Measurements from ENCODE around the gene GOLGA8B.
"Not testable (repeated sequence)": the region's sequence is repeated elsewhere in the genome, so short reads cannot be mapped to it uniquely, and the experiment has no call there.

GOLGA8B gene, protein sequence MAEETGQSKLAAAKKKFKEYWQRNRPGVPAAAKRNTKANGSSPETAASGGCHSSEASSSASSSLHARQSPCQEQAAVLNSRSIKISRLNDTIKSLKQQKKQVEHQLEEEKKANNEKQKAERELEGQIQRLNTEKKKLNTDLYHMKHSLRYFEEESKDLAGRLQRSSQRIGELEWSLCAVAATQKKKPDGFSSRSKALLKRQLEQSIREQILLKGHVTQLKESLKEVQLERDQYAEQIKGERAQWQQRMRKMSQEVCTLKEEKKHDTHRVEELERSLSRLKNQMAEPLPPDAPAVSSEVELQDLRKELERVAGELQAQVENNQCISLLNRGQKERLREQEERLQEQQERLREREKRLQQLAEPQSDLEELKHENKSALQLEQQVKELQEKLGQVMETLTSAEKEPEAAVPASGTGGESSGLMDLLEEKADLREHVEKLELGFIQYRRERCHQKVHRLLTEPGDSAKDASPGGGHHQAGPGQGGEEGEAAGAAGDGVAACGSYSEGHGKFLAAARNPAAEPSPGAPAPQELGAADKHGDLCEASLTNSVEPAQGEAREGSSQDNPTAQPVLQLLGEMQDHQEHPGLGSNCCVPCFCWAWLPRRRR
- total RNA-seq, result 0.46 to 6.8 (median 2.9) reads per million in 17 experiments

DNA sequence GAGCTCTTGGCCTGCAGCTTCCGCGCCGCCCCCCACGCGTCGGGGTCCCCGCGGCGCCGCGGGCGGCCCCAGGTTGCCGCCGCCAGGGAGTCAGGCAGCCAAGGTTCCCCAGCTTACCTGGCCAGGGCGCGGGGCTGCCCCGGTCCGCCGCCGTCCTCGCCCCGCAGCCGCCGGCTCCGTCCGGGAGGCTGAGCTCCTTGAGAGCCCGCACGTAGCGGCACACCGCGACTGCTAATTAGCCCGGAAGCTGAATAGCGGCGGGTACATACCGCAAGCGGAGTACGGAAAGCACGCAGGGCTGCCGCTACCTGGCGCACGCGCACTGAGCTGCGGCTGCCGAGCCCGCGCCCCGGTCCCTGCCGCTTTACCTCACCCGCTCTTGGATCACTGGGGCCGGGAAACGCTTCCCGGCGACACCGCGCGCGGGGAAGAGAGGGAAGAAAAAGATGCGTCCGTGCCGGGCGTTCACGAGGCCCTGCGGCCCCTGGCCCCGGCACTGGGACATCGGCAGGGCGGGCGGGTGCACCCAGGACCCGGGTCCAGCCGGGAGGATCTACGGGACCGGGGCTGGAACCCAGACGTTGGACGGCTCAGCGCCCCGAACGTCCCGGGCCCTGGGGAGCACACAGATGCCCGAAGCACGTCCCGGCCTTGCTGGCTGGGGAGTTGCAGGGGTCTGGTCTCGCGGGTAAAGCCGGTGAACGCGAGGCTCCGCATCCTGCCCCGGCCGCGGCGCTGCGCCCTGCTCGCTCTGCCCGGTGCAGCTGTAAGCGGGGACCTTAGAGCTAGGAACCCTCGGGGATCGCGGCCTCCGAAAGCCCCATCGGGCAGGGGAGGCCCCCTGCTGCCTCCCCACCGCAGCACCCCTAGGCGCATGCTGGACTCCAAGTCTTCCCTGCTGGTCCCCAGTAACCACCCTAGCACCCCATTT, at the start of gene GOLGA8B:
TSS of gene GOLGA8B (minus strand) at position 253 of the 931 bp plus-strand sequence. CDS start 47,739 bp downstream, outside the sequence.
- peak; percentile 44 to 72 (median 50) for DNase-seq

DNA sequence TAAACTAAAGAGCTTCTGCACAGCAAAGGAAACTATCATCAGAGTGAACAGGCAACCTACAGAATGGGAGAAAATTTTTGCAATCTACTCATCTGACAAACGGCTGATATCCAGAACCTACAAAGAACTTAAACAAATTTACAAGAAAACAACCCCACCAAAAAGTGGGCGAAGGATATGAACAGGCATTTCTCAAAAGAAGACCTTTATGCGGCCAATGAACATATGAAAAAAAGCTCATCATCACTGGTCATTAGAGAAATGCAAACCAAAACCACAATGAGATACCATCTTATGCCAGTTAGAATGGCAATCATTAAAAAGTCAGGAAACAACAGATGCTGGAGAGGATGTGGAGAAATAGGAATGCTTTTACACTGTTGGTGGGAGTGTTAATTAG, 49.7 kb upstream of the GOLGA8B start:
- DNase-seq, result not testable (repeated sequence)

DNA sequence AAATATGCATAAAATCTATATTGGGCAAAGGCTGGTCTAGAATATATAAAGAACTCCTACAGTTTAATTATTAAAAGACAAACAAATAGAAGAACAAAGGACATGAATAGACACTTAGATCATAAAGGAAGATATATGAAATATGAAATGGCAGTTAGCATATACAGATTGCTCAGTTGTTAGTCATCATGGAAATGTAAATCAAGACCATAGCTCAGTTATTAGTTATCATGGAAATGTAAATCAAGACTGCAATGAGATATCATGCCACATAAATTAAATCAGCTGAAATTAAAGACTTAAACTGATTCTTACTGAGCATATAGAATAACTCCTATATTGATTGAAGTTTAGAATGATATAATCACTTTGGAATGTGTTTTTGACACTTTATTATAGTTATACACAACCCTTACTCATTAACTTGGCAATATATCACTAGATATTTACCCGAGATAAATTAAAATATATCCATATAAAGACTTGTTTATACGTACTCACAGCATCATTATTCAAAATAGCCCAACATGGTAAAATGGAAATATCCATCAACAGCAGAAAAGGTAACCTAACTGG, 45.2 kb upstream of the GOLGA8B start:
- DNase-seq, result no peak

DNA sequence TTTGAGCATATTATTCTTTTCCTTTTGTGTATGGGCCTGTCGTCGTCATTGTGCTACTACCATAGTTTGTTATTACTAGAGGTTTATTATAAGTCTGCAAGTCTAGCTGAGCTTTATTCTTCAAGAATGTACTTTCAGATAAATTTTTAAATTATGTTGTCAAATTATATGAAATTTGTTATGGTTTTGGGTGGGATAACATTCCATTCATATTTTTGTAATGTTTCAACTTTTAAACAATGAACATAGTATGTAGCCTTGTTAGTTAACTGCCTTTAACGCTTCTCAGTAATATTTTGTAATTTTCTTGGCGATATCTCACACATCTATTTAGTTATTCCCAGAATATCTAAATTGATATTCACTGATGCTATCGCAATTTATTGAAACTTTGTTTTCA, 41.6 kb upstream of the GOLGA8B start:
- DNase-seq, result no peak

DNA sequence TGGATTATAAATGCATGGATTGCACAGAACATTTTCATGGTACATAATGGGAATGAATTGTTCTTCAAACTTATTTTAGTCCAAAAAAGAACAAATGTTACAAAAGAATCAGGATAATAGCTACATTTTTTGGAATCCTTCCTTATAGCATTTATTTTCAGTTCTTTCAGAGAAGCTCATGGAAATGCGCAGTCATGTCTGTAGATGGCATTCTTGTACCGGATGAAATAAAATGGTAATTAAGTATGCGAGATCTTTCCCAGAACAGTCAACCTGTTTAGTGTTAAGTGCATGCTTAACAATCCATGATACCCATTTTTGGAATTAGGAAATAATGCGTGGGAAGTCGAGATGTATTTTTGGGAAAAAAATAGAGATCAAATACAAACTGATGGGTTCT, 38.2 kb upstream of the GOLGA8B start:
- DNase-seq, result peak; percentile 37 to 65 (median 52)

DNA sequence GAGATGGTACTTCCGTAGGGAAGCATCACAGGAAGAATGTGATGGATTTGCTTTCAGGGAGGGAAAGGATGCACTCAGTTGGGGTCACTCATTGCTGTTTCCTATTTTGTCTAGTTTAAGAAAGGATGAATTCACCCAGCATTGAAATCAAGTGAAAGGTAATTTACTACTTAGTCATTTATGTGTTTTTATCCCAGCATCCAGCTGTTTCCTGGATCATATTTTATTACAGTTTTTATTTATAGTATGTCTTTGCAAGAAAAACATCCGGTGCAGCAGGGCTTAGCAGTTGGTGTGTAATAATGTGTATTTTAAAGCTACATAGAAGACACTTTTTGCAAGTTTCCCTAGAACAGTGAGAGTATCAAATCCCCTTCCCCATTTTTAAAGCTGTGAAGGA, 37.4 kb upstream of the GOLGA8B start:
- DNase-seq, result no peak

DNA sequence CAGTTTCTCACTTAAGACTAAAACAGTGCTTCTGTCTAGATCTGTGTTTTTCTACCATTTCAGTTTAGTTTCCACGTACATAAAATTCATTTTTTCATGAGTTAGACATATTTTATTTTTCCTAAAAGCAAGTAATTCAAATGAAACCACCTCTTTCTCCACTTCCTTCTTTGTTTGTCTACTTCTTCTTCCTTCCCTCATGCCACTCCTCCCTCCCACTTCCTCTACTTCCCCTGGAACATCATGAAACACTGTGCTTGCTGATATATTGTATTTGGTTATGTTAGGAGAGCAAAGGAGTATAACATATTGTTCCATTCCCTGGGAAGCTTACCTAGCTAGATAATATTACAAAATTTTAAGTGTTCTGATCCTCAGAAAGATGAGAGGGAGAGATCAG, 36.7 kb upstream of the GOLGA8B start:
- peak; percentile 22 to 64 (median 58) for DNase-seq

DNA sequence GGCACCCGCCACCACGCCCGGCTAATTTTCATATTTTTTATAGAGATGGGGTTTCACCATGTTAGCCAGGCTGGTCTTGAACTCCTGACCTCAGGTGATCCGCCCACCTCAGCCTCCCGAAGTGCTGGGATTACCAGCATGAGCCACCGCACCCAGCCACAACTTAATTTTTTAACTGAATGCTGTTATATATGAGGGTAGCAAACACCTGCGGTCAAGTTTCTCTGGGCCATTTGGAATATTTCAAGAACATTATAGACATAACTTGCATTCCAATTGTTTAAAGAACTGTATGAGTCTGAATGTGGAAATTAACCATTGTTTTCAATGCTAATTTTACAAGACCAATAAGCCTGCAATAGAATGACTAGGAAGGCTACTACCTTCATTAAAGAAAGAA, 35.7 kb upstream of the GOLGA8B start:
- DNase-seq, result no peak

DNA sequence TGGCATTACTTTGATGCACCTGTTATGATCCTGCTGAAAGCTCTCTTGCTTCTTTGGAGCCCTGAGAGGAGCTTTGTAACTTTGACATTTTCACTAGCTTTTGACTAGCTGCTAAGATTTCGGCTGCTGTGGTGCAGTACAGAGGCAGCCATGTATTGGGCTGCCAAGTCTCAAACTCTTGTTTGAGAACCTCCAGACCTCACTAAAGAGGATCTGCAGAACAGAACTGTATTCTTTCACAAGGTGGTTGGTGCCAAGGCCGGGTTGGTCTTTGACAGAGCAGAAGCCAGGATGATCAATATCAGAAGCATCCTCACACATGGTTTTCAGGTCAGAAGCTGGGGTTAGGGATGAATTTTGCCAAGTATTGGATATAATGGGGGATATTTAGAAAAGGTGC, 34.6 kb upstream of the GOLGA8B start:
- DNase-seq, result no peak

DNA sequence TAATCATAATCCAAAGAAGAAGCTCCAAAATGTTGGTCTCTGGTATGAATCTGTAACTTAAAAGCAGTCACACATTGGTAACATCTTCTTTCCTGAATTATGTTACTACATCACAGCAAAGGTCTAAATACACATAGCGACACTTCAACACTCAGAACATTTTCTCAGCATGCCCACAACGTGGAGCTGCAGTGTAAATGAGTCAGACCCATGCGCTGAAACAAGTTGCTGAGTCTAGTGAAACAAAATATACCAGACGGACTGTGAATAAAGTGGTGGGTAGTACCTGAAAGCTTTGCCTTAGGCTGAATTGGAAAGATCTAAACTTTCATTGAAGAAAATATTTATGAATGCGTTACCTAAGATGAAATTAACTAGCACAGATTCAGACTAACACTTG, 33.2 kb upstream of the GOLGA8B start:
- peak in 2 of 4 experiments; percentile 4 to 8 for DNase-seq

DNA sequence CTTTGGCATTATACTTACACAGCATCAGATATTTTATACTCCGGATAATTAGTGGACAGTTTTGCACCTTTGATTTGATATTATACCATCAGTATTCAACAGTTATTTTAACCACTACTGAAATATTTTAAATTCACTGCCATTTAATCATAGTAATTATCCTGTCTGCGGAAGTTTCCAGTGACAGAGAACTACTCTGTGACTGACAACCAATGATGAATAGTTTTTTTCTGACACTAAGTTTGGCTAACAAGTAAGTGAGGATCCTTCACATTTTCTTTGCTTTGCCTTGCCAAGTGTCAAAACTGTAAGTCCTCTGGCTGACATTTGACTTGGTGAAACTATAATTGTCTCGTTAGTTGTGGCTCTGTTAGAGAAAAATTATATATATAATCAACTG, 30.5 kb upstream of the GOLGA8B start:
- no peak for DNase-seq

DNA sequence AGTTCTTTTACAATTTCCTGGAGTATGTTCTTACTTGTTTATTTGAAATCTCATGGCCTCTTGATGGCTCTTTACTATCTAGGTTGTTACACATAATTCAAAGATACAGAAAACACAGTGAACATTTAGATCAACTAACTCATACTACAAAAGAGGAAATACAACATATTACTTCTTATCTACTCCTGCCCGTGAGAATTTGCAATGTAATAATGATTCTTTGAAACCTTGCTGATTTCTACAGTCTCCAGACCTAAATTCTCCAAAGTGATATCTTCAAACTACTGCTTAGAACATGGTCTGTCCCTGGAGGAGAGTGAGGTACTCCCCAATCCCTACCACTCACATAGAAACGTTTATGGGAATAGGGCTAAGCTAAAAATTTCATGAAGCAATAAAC, 29.9 kb upstream of the GOLGA8B start:
- DNase-seq, result no peak

DNA sequence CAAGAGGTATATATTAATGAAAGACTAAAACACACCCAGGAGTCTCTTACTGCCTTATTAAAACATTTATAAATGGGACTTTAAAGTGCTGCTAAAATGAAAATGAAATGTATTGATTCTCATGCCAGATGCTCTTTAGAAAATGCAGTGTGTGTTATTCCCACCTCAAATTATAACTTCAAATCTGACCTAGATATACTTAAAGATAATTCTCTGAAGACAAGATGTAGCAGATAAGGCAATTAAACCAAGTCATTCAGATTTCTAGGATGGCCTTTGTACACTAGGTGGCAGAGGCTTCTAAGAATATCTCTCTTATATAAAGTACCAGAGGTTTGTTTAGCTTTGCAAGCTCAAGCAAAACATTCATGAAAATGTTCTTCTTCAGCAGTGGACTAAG, 26.9 kb upstream of the GOLGA8B start:
- DNase-seq, result peak in 2 of 4 experiments; percentile 13 to 24

DNA sequence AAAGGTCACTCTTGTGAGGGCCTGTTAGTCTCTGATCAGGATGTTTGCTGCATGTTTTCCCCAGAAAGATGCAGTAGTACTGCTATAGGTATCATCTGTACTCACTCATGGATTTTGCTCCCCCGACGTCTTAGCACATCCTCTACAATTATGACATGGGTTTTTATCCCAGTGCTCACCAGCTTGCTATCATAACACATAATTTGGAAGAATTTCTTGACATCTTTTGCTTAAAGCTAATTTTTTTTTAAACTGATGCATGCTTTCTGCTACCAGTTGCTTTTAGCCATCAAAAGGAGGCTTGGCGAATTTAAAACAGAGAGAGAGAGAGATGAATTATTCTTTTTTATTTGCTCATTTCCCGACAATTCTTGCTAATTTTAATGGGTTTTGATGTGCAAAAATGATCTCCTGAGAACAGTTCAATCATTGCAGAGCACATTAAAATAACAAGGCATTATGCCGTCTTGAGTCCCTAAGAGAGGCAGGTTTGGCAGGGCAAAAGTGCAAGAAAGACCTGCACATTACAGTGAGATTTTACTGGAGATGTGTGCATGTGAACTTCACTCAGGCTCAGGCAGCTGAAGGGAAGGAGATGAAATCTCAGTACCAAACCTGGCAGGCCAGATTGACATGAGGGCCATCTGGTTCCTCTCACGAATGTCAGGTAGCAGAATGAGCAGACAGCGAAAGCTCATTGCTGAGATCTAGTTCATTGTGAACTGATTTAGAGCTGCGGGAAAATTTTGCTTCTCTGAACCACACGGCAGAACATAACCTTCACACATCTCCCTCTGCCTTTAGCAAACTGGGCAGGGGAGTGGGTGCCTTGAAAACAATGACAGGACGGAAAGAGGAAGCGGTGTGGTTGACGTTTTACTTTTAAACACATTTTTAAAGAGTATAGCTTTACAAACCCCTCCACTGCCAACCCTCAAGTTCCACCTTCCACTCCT, 25.9 kb upstream of the GOLGA8B start:
- peak in 3 of 4 experiments; percentile 15 to 25 (median 20) for DNase-seq

DNA sequence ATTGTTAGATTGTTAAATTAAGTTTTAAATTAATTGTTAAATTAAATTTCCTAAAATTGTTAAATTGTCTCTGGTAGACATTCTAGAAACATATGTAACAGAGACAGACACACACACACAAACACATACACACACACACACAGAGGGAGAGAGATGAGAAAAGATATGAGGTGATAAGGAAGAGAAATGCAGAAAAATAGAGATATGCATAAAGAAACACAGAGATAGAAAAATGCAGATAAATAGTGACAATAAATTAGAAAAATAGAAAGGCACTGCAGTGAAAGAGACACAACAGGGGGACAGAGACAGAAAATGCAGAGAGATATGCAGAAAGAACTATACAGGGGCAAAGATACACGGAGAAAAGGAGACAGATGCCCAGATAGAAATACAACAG, 25.1 kb upstream of the GOLGA8B start:
- no peak for DNase-seq

DNA sequence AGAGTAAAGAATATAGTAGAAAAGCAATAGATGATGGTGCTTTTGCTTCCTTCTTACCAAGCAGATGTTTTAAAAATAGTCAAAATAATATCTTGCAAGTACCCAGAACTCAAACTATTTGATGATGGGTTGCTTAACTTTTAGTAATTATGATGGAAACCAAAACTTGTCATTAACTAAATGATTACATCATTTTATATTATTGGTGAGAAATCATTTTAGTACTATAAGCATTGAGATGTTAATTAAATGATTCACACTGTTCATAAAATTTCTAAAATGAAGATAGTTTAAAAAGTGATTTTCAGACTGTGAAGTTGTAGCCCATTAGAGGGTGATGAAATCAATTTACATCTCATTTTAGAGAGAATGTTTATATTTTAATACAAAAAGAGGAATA, 24.4 kb upstream of the GOLGA8B start:
- no peak for DNase-seq

DNA sequence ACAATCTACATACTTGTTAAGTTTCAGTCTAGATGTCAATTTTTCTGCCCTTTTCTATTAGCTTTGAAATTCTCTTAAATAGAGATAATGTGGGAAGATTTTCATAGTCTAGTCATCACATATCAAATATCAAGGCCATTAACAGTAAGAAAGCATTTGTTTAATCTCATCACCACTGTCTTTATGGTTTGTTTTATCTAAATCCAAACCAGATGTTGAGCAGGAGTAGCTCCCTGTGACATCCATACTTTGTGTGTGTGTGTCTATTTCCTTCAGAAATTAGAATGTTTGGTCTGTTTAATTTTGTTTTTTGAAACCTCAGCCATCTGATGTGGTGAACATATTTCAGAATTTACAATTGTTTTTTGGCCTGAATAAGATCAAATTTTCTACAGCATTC, 23.1 kb upstream of the GOLGA8B start:
- no peak for DNase-seq

DNA sequence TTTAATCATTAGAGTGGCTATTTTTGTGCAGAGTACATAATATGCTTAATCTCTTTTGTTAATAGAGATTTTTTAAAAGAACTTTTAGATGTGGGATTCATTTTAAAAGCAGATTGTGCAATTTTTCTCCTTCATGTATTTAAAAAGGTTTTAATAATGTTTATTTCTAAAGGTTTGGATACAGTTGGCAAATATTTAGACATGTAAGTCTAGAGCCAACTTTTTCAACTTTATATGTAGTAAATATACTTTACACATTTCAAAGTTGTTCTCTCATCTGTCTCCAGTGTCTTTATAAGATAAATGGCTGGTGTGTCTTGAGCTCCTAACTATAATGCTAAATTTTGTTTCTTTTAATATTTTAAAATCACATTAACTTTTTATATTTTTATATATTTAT, 22.7 kb upstream of the GOLGA8B start:
- no peak for DNase-seq

DNA sequence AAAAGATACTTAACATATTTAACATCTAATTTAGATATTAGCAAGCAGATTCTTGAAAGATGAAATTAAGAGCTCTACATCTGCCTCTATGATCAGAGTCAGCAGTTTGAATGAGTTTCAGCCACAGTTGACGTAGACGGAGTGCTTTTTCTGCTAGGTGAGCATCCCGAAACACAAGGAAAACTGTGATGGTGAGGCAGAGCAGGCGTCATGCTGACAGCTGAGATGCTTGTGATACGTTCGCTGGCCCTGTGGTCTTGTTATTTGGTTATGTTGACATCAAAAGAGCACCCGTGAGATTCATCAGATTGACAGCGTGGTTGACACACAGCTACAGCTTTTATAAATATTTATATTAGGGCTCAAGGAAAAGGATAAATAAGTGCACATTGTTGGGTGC, 19.6 kb upstream of the GOLGA8B start:
- no peak for DNase-seq

DNA sequence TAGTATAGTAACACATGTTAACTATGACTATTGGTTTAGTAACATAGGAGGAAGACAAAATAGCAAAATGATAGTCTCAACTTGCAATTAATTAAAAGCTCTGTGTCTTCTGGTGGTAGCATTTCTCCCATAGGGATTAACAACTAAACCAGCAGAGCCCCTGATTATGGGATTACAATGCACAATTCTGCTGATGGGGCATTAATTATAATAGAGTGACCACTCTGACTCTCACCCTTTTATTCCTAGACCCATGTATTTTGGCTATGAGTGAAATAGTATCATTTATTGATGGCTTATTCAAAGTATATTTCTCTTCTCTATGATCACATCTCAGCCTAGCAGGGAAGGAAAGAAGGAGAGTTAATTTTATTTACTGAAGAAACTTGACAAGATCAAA, 17.5 kb upstream of the GOLGA8B start:
- DNase-seq, result no peak

DNA sequence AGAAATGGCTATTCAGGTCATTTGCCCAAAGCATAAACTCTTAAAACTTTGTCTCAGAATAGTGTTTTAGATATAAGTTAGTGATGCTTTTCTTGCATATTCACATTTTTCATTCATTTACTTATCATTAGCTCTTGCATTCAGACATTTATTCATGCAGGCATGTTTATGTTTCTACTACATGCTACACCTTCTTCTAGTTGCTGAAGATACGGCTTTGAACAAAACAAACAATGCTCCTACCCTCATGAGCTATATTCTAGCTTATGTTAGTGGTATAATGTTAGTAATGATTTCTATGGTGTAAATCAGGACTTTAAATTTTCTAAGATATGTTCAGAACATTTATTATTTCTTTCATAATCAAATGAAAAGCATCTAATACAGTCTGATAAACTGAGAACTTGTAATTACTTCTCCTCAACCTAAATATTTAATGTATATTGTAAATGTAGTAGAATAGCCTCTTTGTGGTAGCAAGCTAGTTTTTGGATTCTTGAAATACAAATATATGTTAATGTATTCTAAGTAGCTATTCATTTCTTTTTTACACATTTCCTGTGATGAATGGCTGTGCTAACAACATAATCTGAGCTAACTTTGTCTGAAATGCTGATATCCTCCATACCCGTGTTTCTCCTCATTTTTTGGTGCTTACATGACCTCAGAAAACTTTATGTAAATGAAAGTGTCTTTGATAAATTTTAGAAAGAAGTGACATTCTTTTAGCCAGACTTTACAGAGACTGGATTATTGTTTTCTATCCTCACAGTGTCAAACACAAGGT, 15.5 kb upstream of the GOLGA8B start:
- no peak for DNase-seq

Measured in suppressor macrophage (primary cell).